Endothelial cell of umbilical vein (primary cell): ENCODE measurements around the gene LAIR2. TPM values are rescaled to one million over a fixed set of nuclear protein-coding genes. Genes with fewer than 3 reads are reported as not detected.

Source experiments
- BruUV-seq: library from RNA; stranded (reverse); fragments of 400-500 nt; replicated peaks from 2 replicates; lab custom pipeline; 2021; lab: Mats Ljungman, UMichigan
- CTCF ChIA-PET: fragments of 300-600, 350-600 bp; sonication (Branson Sonifier 250); formaldehyde crosslinking; loops from one replicate; lab custom pipeline; 2021; ENCODE audit warnings: antibody characterized with exemption, inconsistent platforms; lab: Charles Lee
- POLR2A ChIA-PET: fragments of 300-600, 350-600 bp; sonication (Branson Sonifier 250); formaldehyde crosslinking; loops from one replicate; lab custom pipeline; 2021; ENCODE audit warnings: antibody characterized with exemption, inconsistent platforms; lab: Charles Lee
- DNase-seq: peaks from one replicate; pipeline ENCODE4 v3.0.0-alpha.2; 2011; ENCODE audit warnings: low read depth, low spot score
- FAIRE-seq: peaks from 2 replicates; lab custom pipeline; 2011; peaks lifted over from hg19 to GRCh38; lab: Jason Lieb, UNC
- H2AFZ ChIP-seq: 2 replicates; pipeline ENCODE4 v1.6.0; 2012; ENCODE audit warnings: low read depth, low read length, control low read depth, inconsistent platforms
- H3K27ac ChIP-seq: 2 replicates; pipeline ENCODE4 v1.5.1; 2011; ENCODE audit warnings: low read depth, mild to moderate bottlenecking, control low read depth, low read length, moderate library complexity; ENCODE audit not compliant: insufficient read depth
- H3K27me3 ChIP-seq, 2 experiments: 2 replicates each; pipeline versions ENCODE4 v1.6.0 to v1.6.1; 2011; ENCODE audit warnings: low read length in 2 of 2, mixed read lengths in 1 of 2; ENCODE audit not compliant: control insufficient read depth in 2 of 2, insufficient read depth in 2 of 2
- H3K36me3 ChIP-seq, 2 experiments: 2 replicates in 1 of 2; 3 replicates in 1 of 2; pipeline ENCODE4 v1.5.1; 2011; ENCODE audit warnings: low read length in 2 of 2, mild to moderate bottlenecking in 1 of 2, moderate library complexity in 1 of 2; ENCODE audit not compliant: control insufficient read depth in 2 of 2, insufficient read depth in 2 of 2; ENCODE audit errors: extremely low read depth in 1 of 2
- H3K4me1 ChIP-seq: 3 replicates; pipeline ENCODE4 v1.5.1; 2011; ENCODE audit warnings: mild to moderate bottlenecking, low read length; ENCODE audit not compliant: control insufficient read depth, insufficient read depth; ENCODE audit errors: extremely low read depth
- H3K4me2 ChIP-seq: 2 replicates; pipeline ENCODE4 v1.6.1; 2011; ENCODE audit warnings: low read length, control low read depth, mixed read lengths; ENCODE audit not compliant: insufficient read depth
- H3K4me3 ChIP-seq, 3 experiments: fragments of 200-600 bp in 1 of 3; sonication (generic), shearing (Covaris generic) in 1 of 3; replicated peaks in 1 of 3; 2 replicates each; pipeline ENCODE4 v1.5.1; 2011 to 2016; ENCODE audit warnings: control low read depth in 3 of 3, low read length in 3 of 3, mild to moderate bottlenecking in 2 of 3, inconsistent platforms in 1 of 3, low read depth in 1 of 3, moderate library complexity in 1 of 3; ENCODE audit not compliant: insufficient read depth in 1 of 3
- H3K79me2 ChIP-seq: 2 replicates; pipeline ENCODE4 v1.6.0; 2012; ENCODE audit warnings: low read length, inconsistent platforms; ENCODE audit not compliant: control insufficient read depth, insufficient read depth
- H3K9ac ChIP-seq: replicated peaks from 2 replicates; pipeline ENCODE3; 2011; ENCODE audit warnings: low read length, control low read depth; ENCODE audit not compliant: insufficient read depth; ENCODE audit errors: extremely low read depth
- H3K9me1 ChIP-seq: replicated peaks from 3 replicates; pipeline ENCODE4 v1.6.0; 2011; ENCODE audit warnings: mild to moderate bottlenecking, low read length; ENCODE audit not compliant: control insufficient read depth, insufficient read depth; ENCODE audit errors: extremely low read depth
- H3K9me3 ChIP-seq: replicated peaks from 2 replicates; pipeline ENCODE4 v1.5.1; 2012; ENCODE audit warnings: low read length, inconsistent platforms; ENCODE audit not compliant: control insufficient read depth, insufficient read depth
- H4K20me1 ChIP-seq: replicated peaks from 2 replicates; pipeline ENCODE3; 2011; ENCODE audit warnings: mild to moderate bottlenecking, low read length; ENCODE audit not compliant: control insufficient read depth, insufficient read depth; ENCODE audit errors: extremely low read depth
- CTCF ChIP-seq, 2 donors: IDR thresholded peaks; 1 replicate in 1 of 2; 2 replicates in 1 of 2; pipeline ENCODE4 v1.5.1; 2011; ENCODE audit warnings: low read length in 2 of 2, mild to moderate bottlenecking in 2 of 2, moderate library complexity in 2 of 2, control low read depth in 1 of 2, inconsistent platforms in 1 of 2, low read depth in 1 of 2; ENCODE audit not compliant: insufficient read depth in 1 of 2; ENCODE audit errors: extremely low read depth in 1 of 2
- EZH2 ChIP-seq: IDR thresholded peaks from 2 replicates; pipeline ENCODE4 v1.6.1; 2012; ENCODE audit warnings: borderline replicate concordance, low read depth, mild to moderate bottlenecking, moderate library complexity, low read length, inconsistent platforms; ENCODE audit not compliant: severe bottlenecking
- FOS ChIP-seq: IDR thresholded peaks from 2 replicates; pipeline ENCODE4 v1.6.1; 2011; ENCODE audit warnings: mild to moderate bottlenecking, low read length, moderate library complexity, borderline replicate concordance; ENCODE audit not compliant: insufficient read depth
- GATA2 ChIP-seq: IDR thresholded peaks from 2 replicates; pipeline ENCODE4 v1.7.0; 2011; ENCODE audit warnings: low read depth, mild to moderate bottlenecking, moderate library complexity, mixed read lengths, low read length; ENCODE audit not compliant: insufficient read length, insufficient read depth
- JUN ChIP-seq: IDR thresholded peaks from 2 replicates; pipeline ENCODE4 v1.6.1; 2011; ENCODE audit warnings: borderline replicate concordance, low read depth; ENCODE audit not compliant: insufficient read length, insufficient read depth
- MAX ChIP-seq: IDR thresholded peaks from 2 replicates; pipeline ENCODE4 v1.6.1; 2011; ENCODE audit not compliant: insufficient read depth, insufficient read length
- MYC ChIP-seq: IDR thresholded peaks from one replicate; pipeline ENCODE4 v1.6.1; 2011; ENCODE audit warnings: mild to moderate bottlenecking, low read depth, low read length
- POLR2A ChIP-seq: IDR thresholded peaks from 2 replicates; pipeline ENCODE4 v1.6.1; 2012; ENCODE audit warnings: low read depth, mild to moderate bottlenecking, control low read depth, low read length
- POLR2AphosphoS5 ChIP-seq: IDR thresholded peaks from 2 replicates; pipeline ENCODE4 v1.6.1; 2012; ENCODE audit warnings: low read depth, mild to moderate bottlenecking, control low read depth, low read length, moderate library complexity; ENCODE audit not compliant: insufficient read depth
- dilution Hi-C: fragments of 300-500 bp; cut with MboI; formaldehyde crosslinking; loops from one replicate; pipeline ENCODE4 v1.15.0; 2019; ENCODE audit warnings: low sequenced_read_pairs; ENCODE audit not compliant: extremely low pct_ligation_motif_present
- intact Hi-C: fragments of 100-400 bp; cut with micrococcal nuclease; formaldehyde crosslinking; loops from one replicate; pipeline ENCODE4 v1.10.0; 2022
- polyA plus RNA-seq, 4 experiments: library from polyadenylated mRNA; depleted of rRNA in 3 of 4; stranded (reverse) in 3 of 4; unstranded in 1 of 4; fragments of >200 nt; gene quantifications; 2 replicates each; pipeline versions ENCODE4 v1.2.1 to v1.2.3, GENCODE V29; 2011 to 2012; ENCODE audit warnings: missing spikeins in 1 of 4
- total RNA-seq: library from RNA; stranded (reverse); gene quantifications from 2 replicates; pipeline ENCODE4 v1.2.3, GENCODE V29; 2021

Gene LAIR2
- total and polyA plus RNA-seq, 2 donors (not counting 3 experiments of a cell fraction or from before 2014, with no cell fraction given): not detected

GRCh38 chr19:54463531-54464043 is 39.0 kb upstream of the LAIR2 start, which contains the start of gene LENG9:
LENG9 (minus strand) TSS chr19:54463778; CDS start chr19:54463526, 252 bp downstream.
- peak within 1 kb of the TSS; percentile 28 to 46 (median 38) for H3K4me3 ChIP-seq
- no TSS peak for BruUV-seq
- H4K20me1 ChIP-seq: no peaks in the 10 kb centered on the region
- intact Hi-C loops (loop anchor here (1.0 to 10.0 kb wide), 8 partner anchors 8 to 1191 kb away; partner anchors contain the start of genes LENG8, MYADM, PPP1R12C and RDH13), dilution Hi-C loops (no loop called here)
- H3K36me3 ChIP-seq: peaks cover 3 to 25% of the 10 kb centered on the region in 2 experiments
- peak within 1 kb of the TSS; percentile 85 for H3K27ac ChIP-seq
- no peaks in the 10 kb centered on the region for H3K27me3 ChIP-seq
- peaks cover 29% of the 10 kb centered on the region for H3K4me1 ChIP-seq
- peak within 1 kb of the TSS; percentile 33 for H2AFZ ChIP-seq
- H3K9me1 ChIP-seq: no peaks in the 10 kb centered on the region
- H3K79me2 ChIP-seq: peaks cover 19% of the 10 kb centered on the region
- DNase-seq: peak; percentile 98
- H3K4me2 ChIP-seq: peak within 1 kb of the TSS; percentile 75
- H3K9me3 ChIP-seq: no peaks in the 10 kb centered on the region
- ChIA-PET POLR2A (interaction anchor here (0.7 to 2.4 kb wide), 5 partner anchors 10 to 625 kb away, joined by 3 to 11 read pairs (median 5); partner anchors contain the start of genes CDC42EP5 and LENG8), CTCF (interaction anchor here (1.9 to 2.4 kb wide), 2 partner anchors 10 to 15 kb away, joined by 14 to 21 read pairs; partner anchors contain the start of genes CDC42EP5 and LENG8)
- FAIRE-seq: peak; percentile 95
- TF ChIP-seq POLR2AphosphoS5 (peak; percentile 93), FOS (no peak), MAX (peak; percentile 67), CTCF (IDR thresholded peaks at IDR 0.05; ENCODE audit: extremely low read depth in 1 of 2, insufficient read depth in 1 of 2, low read depth in 1 of 2, low read length in 2 of 2) (no peak), JUN (no peak), GATA2 (no peak), EZH2 (no peak), MYC (no peak), POLR2A (peak; percentile 95)
- peak within 1 kb of the TSS; percentile 79 for H3K9ac ChIP-seq
